Heart left ventricle (tissue), 16 donors: Measurements from ENCODE around the gene KTI12. TPM values are rescaled to one million over a fixed set of nuclear protein-coding genes. Genes with fewer than 3 reads are reported as not detected.

Experiments
- ATAC-seq, 4 donors: fragments of 200-7000 bp; cut with Tn5 transposase; one replicate each; pipeline ENCODE4 v1.9.1; 2020 to 2022; ENCODE audit warnings: moderate library complexity in 4 of 4, mild to moderate bottlenecking in 3 of 4, moderate number of reproducible peaks in 1 of 4
- DNase-seq, 5 donors: peaks; one replicate each; pipeline ENCODE4 v3.0.0-alpha.2; 2020
- H3K27ac ChIP-seq, 12 donors: fragments of 200-600 bp; sonication (generic) in 4 of 12; one replicate each; pipeline versions ENCODE4 v1.5.0 to v1.8.0; 2016 to 2022; ENCODE audit warnings: mild to moderate bottlenecking in 2 of 12
- H3K27me3 ChIP-seq, 9 donors: fragments of 200-600 bp; sonication (generic) in 2 of 9; one replicate each; pipeline versions ENCODE4 v1.5.1 to v1.8.0; 2016 to 2022; ENCODE audit warnings: mild to moderate bottlenecking in 3 of 9
- H3K36me3 ChIP-seq, 9 donors: fragments of 200-600 bp; sonication (generic) in 2 of 9; one replicate each; pipeline versions ENCODE4 v1.5.0 to v1.8.0; 2018 to 2022; ENCODE audit warnings: mild to moderate bottlenecking in 2 of 9
- H3K4me1 ChIP-seq, 12 donors: fragments of 200-600 bp; sonication (generic) in 4 of 12; one replicate each; pipeline versions ENCODE4 v1.5.0 to v1.8.0; 2016 to 2022; ENCODE audit warnings: mild to moderate bottlenecking in 3 of 12
- H3K4me3 ChIP-seq, 12 donors: fragments of 200-600 bp; sonication (generic) in 4 of 12; one replicate each; pipeline versions ENCODE4 v1.5.0 to v1.8.0; 2017 to 2022; ENCODE audit warnings: mild to moderate bottlenecking in 9 of 12, moderate library complexity in 4 of 12
- H3K9me3 ChIP-seq, 12 donors: fragments of 200-600 bp; sonication (generic) in 4 of 12; one replicate each; pipeline versions ENCODE4 v1.5.0 to v1.8.0; 2016 to 2022; ENCODE audit warnings: mild to moderate bottlenecking in 1 of 12
- POLR2A ChIP-seq, 2 donors: fragments of 450-650 bp; IDR thresholded peaks; one replicate each; pipeline ENCODE4 v1.6.1; 2017; ENCODE audit warnings: antibody characterized with exemption in 2 of 2, mild to moderate bottlenecking in 2 of 2, moderate library complexity in 2 of 2
- WGBS, 4 donors: extraction: QIAGEN DNeasy Blood & Tissue Kit in 2 of 4; methylation state at CpG; one replicate each; pipeline versions ENCODE4 v1.1.5 to v1.1.7; 2013 to 2018; 5-methylcytosine and 5-hydroxymethylcytosine counted together
- intact Hi-C, 10 donors: fragments of 100-400 bp; cut with DNase I; formaldehyde crosslinking; loops; one replicate each; pipeline versions ENCODE4 v1.11.1 to v1.14.2; 2022
- polyA plus RNA-seq, 2 donors: library from polyadenylated mRNA; stranded (reverse); fragments of 200-250 nt; gene quantifications; one replicate each; pipeline ENCODE4 v1.2.3, GENCODE V29; 2013
- total RNA-seq, 9 donors: library from RNA; depleted of rRNA in 2 of 9; stranded (reverse); fragments of >200 nt in 2 of 9; fragmentation: NEBNext Ultra II Directional in 3 of 9; extraction: Animal tissue kit (Norgen Biotek cat#: 25700) in 3 of 9; gene quantifications; one replicate each; pipeline versions ENCODE4 v1.1.0 to v1.2.4, GENCODE V29; 2016 to 2023
- TF ChIP-seq, protein P1 (sequence below), 12 donors: fragments of 200-600 bp; sonication (generic) in 4 of 12; IDR thresholded peaks; one replicate each; pipeline versions ENCODE4 v1.5.0 to v1.8.0; 2018 to 2022; ENCODE audit warnings: antibody characterized with exemption in 12 of 12, mild to moderate bottlenecking in 5 of 12
- donor health status: ischemic (EF 13 %, LVEDD 7.1; RV severe dilation, severe dysfunction).
- donor health status: healthy with polysubstance abuse.
- donor health status: DM: no; HTN: yes; CAD: no.
- donor health status: DM: no; HTN: no; CAD: no.
- donor health status: ischemic (EF 25% LVEDD 6.9; RV normal size, moderate dysfunction).
- donor health status: ischemic (EF 25% LVEDD 5.7; RV mildly dilated, moderate dysfunction).
- donor health status: healthy.
- donor health status: DM: yes; HTN: yes; CAD: no.
- donor health status: ischemic (EF 35%, LVEDD 5.7; RV mildly dilated, moderate dysfunction).
- donor health status: nonischemic (EF 11% LVEDD 7.7; RV severe dilation, severe dysfunction).
- donor health status: DM: yes; HTN: yes; CAD: no.
- donor health status: PGD.
- donor health status: ischemic (EF 29% LVEDD 5.4; RV normal size, mild dysfunction).
- donor health status: nonischemic (EF 23%, LVEDD 6.1; RV moderate dilation, normal function).

Gene KTI12
- total and polyA plus RNA-seq, 11 donors = 2.4 to 10.3 (median 4.2) TPM

DNA sequence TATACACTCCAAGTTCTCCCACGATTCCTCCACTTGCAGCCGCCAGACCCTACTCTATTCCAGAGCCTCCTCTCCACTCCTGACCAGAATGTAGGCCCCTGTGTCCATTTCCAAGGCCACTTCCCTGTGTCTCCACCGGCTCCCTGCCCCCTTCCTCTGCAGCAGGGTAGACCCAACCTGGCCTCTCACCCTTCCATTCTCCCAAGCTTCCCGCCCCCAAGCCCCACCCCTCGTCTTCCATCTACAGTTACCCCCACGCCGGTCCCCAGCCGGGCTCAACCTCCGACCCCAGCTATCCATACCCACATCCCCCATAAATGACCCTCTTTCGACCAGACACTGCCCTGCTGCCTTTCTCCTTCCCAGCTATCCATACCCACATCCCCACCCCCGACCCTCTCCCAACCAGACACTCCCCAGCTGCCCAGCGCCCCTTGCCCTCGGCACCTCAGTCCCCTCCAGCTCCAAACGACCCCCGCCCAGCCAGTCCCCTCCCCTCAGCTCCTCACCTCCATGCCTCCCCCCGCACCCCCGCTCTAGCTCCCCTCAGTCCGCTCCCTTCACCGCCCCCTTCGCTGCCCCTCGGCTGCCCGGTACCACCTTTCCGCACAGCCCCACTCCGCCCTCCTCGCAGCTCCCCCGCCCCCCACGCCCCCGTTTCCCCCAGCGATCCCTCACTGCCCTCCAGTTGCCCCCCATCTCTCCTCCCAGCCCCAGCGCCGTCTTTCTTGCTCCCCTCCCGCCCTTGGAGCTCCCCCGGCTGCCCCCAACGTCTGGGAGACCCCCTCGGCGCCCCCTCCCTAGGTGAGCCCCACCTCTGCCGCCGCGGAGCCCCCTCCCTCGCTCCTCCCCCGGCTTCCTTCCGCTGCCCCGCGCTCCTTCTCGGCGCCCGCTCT lies 43.8 kb downstream of the KTI12 start:
- no peak for TF ChIP-seq POLR2A (IDR thresholded peaks at IDR 0.05)
- TF ChIP-seq, protein P1, sequence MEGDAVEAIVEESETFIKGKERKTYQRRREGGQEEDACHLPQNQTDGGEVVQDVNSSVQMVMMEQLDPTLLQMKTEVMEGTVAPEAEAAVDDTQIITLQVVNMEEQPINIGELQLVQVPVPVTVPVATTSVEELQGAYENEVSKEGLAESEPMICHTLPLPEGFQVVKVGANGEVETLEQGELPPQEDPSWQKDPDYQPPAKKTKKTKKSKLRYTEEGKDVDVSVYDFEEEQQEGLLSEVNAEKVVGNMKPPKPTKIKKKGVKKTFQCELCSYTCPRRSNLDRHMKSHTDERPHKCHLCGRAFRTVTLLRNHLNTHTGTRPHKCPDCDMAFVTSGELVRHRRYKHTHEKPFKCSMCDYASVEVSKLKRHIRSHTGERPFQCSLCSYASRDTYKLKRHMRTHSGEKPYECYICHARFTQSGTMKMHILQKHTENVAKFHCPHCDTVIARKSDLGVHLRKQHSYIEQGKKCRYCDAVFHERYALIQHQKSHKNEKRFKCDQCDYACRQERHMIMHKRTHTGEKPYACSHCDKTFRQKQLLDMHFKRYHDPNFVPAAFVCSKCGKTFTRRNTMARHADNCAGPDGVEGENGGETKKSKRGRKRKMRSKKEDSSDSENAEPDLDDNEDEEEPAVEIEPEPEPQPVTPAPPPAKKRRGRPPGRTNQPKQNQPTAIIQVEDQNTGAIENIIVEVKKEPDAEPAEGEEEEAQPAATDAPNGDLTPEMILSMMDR (IDR thresholded peaks at IDR 0.05) = no peak
- Histone ChIP-seq H3K36me3 (no peaks in the 10 kb centered on the region), H3K9me3 (no peaks in the 10 kb centered on the region), H3K27ac (no peak overlapping the region), H3K27me3 (peaks cover 16 to 60% (median 36%) of the 10 kb centered on the region in 9 donors), H3K4me1 (peaks cover 0 to 10% (median 0%) of the 10 kb centered on the region in 12 donors), H3K4me3 (peak overlapping the region in 11 of 12 donors; percentile 19 to 56 (median 40))
- peak in 1 of 4 donors; percentile 10 for ATAC-seq
- no peak for DNase-seq
- intact Hi-C loops = loop anchor here in 1 of 10 donors (5.0 kb wide), 1 partner anchor 78 kb away; no protein-coding TSS in a partner anchor
- 8 to 13% (median 10%) methylated on average over 30 to 47 of the region's 47 CpGs for WGBS, 4 donors

DNA sequence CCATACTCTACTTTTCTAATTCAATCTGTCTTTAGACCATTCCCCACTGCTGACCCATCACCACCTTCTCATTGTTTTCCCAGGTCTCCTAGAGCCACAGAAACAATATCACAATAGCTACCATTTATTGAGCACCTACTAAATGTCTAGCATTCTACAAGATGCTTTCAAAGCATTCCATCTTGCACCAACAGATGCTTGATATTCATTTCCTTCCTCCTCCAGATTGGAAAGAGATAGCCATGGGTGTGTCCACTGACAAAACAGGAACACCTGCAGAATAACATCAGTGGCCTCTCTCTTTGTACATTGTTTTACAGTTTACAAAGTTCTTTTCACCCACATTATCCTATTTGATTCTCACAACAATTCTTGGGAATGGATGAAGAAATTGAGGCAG lies 45.4 kb downstream of the KTI12 start:
- Histone ChIP-seq H3K4me3 (no peak overlapping the region), H3K4me1 (peaks cover 0 to 10% (median 0%) of the 10 kb centered on the region in 12 donors), H3K9me3 (no peaks in the 10 kb centered on the region), H3K27me3 (peaks cover 15 to 44% (median 35%) of the 10 kb centered on the region in 9 donors), H3K27ac (no peak overlapping the region), H3K36me3 (no peaks in the 10 kb centered on the region)
- TF ChIP-seq POLR2A (IDR thresholded peaks at IDR 0.05) = no peak
- TF ChIP-seq, protein P1 (IDR thresholded peaks at IDR 0.05) = no peak
- DNase-seq = no peak
- intact Hi-C loops = no loop called here
- ATAC-seq = no peak

DNA sequence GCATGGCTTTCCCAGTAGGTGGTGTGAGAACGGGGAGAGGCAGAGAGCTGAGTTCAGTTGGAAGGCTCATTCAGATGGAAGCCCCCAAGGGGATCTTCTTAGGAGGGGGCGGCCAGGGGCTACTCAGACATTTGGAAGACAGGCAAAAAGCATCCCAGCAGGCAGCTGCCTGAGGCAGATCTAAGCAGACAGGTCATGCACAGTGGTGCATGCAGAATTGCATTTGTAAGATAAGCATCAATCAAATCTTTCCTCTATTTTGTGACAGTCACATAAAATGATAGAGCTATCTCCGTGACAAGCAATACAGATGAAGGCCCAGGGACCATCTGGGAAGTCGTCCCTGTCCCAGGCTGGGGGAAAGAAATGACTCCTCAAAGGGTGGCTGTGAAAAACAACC lies 46.9 kb downstream of the KTI12 start:
- Histone ChIP-seq H3K4me1 (peaks cover 0 to 10% (median 0%) of the 10 kb centered on the region in 12 donors), H3K36me3 (no peaks in the 10 kb centered on the region), H3K27me3 (peaks cover 5 to 29% (median 19%) of the 10 kb centered on the region in 9 donors), H3K9me3 (no peaks in the 10 kb centered on the region), H3K4me3 (no peak overlapping the region), H3K27ac (no peak overlapping the region)
- intact Hi-C loops = no loop called here
- 64 to 70% (median 69%) methylated on average over 4 of the region's 4 CpGs for WGBS, 4 donors
- ATAC-seq (no peak), DNase-seq (no peak)
- TF ChIP-seq, protein P1 (IDR thresholded peaks at IDR 0.05) = no peak
- no peak for TF ChIP-seq POLR2A (IDR thresholded peaks at IDR 0.05)

DNA sequence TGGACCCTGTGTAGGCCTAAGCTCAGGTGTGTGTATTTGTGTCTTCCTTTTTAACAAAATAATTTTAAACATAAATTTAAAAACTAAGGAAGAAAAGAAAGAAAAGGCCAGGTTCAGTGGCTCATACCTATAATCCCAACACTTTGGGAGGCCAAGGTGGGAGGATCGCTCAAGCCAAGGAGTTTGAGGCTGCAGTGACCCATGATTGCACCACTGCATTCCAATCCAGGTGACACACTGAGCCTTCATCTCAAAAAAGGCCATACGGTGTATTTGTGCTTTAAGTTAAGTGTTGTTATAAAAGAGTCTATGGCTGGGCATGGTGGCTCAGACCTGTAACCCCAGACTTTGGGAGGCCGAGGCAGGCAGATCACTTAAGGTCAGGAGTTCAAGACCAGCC lies 51.4 kb downstream of the KTI12 start:
- H3K27ac ChIP-seq = no peak overlapping the region
- no peaks in the 10 kb centered on the region for H3K36me3 ChIP-seq
- WGBS, 4 donors = 87 to 96% (median 91%) methylated on average over 3 of the region's 3 CpGs
- no peak for DNase-seq
- intact Hi-C loops = no loop called here
- no peak for TF ChIP-seq POLR2A (IDR thresholded peaks at IDR 0.05)
- TF ChIP-seq, protein P1 (IDR thresholded peaks at IDR 0.05) = no peak
- no peak for ATAC-seq
- H3K27me3 ChIP-seq = no peaks in the 10 kb centered on the region
- no peaks in the 10 kb centered on the region for H3K9me3 ChIP-seq
- no peak overlapping the region for H3K4me3 ChIP-seq
- no peaks in the 10 kb centered on the region for H3K4me1 ChIP-seq
